Vagina (tissue), 2 donors: ENCODE results near the gene TBCC. TPM values are rescaled to one million over a fixed set of nuclear protein-coding genes. Genes with fewer than 3 reads are reported as not detected.

Experiments used
- DNase-seq, 2 donors: peaks; one replicate each; pipeline ENCODE4 v3.0.0-alpha.2; 2017; ENCODE audit errors: extremely low spot score in 2 of 2
- H3K27ac ChIP-seq: fragments of 200-600 bp; sonication (generic); one replicate; pipeline ENCODE4 v1.5.1; 2019
- H3K27me3 ChIP-seq: fragments of 200-600 bp; sonication (generic); one replicate; pipeline ENCODE4 v1.5.1; 2019
- H3K36me3 ChIP-seq, 2 donors: fragments of 200-600 bp; sonication (generic); one replicate each; pipeline ENCODE4 v1.5.1; 2017 to 2019
- H3K4me1 ChIP-seq: fragments of 200-600 bp; sonication (generic); one replicate; pipeline ENCODE4 v1.5.1; 2019
- H3K4me3 ChIP-seq, 2 donors: fragments of 200-600 bp; sonication (generic); 1 replicate in 1 of 2; 2 replicates in 1 of 2; pipeline ENCODE4 v1.5.1; 2016 to 2019
- H3K9me3 ChIP-seq: fragments of 200-600 bp; sonication (generic); one replicate; pipeline ENCODE4 v1.5.1; 2019
- POLR2A ChIP-seq, 2 donors: fragments of 450-650 bp; IDR thresholded peaks; one replicate each; pipeline ENCODE4 v1.6.1; 2017; ENCODE audit warnings: antibody characterized with exemption in 2 of 2, mild to moderate bottlenecking in 2 of 2, moderate library complexity in 2 of 2
- POLR2AphosphoS5 ChIP-seq, 2 donors: sonication (generic); formaldehyde crosslinking; IDR thresholded peaks; one replicate each; pipeline ENCODE4 v1.9.0; 2017; ENCODE audit warnings: antibody characterized with exemption in 2 of 2, mild to moderate bottlenecking in 2 of 2, low read depth in 1 of 2; ENCODE audit not compliant: insufficient read depth in 1 of 2
- intact Hi-C: fragments of 100-400 bp; cut with DNase I; formaldehyde crosslinking; loops from one replicate; pipeline ENCODE4 v1.15.1; 2023
- total RNA-seq: library from RNA; depleted of rRNA; stranded (reverse); fragments of >200 nt; gene quantifications from one replicate; pipeline ENCODE4 v1.2.3, GENCODE V29; 2016
- TF ChIP-seq, protein P1 (sequence below), 3 experiments: fragments of 450-650 bp in 2 of 3; fragments of 200-600 bp in 1 of 3; sonication (generic) in 1 of 3; IDR thresholded peaks; one replicate each; pipeline ENCODE4 v1.5.1; 2017 to 2019; ENCODE audit warnings: antibody characterized with exemption in 3 of 3, mild to moderate bottlenecking in 2 of 3, moderate library complexity in 2 of 3

Gene TBCC
- total RNA-seq, 1 donor from 2014 or later: 16.7 TPM

DNA sequence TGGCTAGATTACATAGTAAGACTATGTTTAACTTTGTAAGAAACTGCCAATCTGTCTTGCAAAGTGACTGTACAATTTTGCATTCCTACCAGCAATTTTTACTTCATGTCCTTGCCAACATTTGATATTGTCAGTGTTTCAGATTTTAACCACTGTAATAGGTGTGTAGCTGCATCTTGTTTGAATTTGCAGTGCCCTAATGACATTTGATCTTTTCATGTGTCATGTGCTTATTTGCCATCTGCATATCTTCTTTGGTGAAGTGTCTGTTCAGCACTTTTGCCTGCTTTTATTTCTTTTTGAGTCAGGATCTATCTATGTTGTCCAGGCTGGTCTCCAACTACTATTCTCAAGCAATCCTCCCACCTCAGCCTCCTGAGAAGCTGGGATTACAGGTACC, 21.1 kb downstream of the TBCC start:
- no peak overlapping the region for H3K4me3 ChIP-seq
- TF ChIP-seq POLR2AphosphoS5 (IDR thresholded peaks at IDR 0.05; ENCODE audit: insufficient read depth in 1 of 2, low read depth in 1 of 2): no peak
- TF ChIP-seq POLR2A (IDR thresholded peaks at IDR 0.05): no peak
- TF ChIP-seq, protein P1, sequence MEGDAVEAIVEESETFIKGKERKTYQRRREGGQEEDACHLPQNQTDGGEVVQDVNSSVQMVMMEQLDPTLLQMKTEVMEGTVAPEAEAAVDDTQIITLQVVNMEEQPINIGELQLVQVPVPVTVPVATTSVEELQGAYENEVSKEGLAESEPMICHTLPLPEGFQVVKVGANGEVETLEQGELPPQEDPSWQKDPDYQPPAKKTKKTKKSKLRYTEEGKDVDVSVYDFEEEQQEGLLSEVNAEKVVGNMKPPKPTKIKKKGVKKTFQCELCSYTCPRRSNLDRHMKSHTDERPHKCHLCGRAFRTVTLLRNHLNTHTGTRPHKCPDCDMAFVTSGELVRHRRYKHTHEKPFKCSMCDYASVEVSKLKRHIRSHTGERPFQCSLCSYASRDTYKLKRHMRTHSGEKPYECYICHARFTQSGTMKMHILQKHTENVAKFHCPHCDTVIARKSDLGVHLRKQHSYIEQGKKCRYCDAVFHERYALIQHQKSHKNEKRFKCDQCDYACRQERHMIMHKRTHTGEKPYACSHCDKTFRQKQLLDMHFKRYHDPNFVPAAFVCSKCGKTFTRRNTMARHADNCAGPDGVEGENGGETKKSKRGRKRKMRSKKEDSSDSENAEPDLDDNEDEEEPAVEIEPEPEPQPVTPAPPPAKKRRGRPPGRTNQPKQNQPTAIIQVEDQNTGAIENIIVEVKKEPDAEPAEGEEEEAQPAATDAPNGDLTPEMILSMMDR (IDR thresholded peaks at IDR 0.05): no peak
- intact Hi-C loops: loop anchor here (5.0 to 10.0 kb wide), 2 partner anchors 63 to 150 kb away; partner anchors contain the start of gene RPL7L1
- H3K27ac ChIP-seq: no peak overlapping the region
- H3K9me3 ChIP-seq: no peaks in the 10 kb centered on the region
- DNase-seq: no peak
- H3K4me1 ChIP-seq: peaks cover 17% of the 10 kb centered on the region
- H3K27me3 ChIP-seq: no peaks in the 10 kb centered on the region
- H3K36me3 ChIP-seq: no peaks in the 10 kb centered on the region

DNA sequence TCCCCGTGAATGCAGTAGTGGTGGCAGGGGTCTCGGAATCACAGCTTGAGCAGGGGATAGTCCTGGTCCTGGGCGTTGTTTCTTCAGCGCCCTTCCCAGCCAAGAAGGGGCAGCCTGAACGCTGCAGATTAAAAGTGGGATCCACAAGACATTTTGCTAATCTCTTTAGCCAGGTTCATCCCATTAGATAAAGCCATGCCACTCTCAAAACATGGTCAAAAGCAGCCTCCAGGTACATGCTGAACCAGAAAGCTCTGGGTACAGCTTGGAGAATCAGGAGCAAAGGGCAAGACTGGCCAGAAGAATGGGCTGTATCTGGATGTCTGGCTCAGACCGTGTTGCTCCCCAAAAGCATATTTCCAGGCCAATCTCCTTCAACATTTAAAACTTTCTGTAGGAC, 23.4 kb downstream of the TBCC start, which contains the start of gene PRPH2:
TSS of gene PRPH2 (minus strand) at position 101 of the 400 bp plus-strand sequence. CDS start 263 bp downstream, outside the sequence.
- H3K36me3 ChIP-seq: no peaks in the 10 kb centered on the region
- H3K27ac ChIP-seq: no peak within 1 kb of the TSS
- no peak for DNase-seq
- H3K27me3 ChIP-seq: no peaks in the 10 kb centered on the region
- intact Hi-C loops: loop anchor here (10.0 kb wide), 1 partner anchor 152 kb away; the partner anchor contains the start of gene RPL7L1
- no peak within 1 kb of the TSS for H3K4me3 ChIP-seq
- peaks cover 17% of the 10 kb centered on the region for H3K4me1 ChIP-seq
- H3K9me3 ChIP-seq: no peaks in the 10 kb centered on the region
- TF ChIP-seq, protein P1 (IDR thresholded peaks at IDR 0.05): no peak
- TF ChIP-seq POLR2A (IDR thresholded peaks at IDR 0.05) (no peak), POLR2AphosphoS5 (IDR thresholded peaks at IDR 0.05; ENCODE audit: insufficient read depth in 1 of 2, low read depth in 1 of 2) (no peak)

DNA sequence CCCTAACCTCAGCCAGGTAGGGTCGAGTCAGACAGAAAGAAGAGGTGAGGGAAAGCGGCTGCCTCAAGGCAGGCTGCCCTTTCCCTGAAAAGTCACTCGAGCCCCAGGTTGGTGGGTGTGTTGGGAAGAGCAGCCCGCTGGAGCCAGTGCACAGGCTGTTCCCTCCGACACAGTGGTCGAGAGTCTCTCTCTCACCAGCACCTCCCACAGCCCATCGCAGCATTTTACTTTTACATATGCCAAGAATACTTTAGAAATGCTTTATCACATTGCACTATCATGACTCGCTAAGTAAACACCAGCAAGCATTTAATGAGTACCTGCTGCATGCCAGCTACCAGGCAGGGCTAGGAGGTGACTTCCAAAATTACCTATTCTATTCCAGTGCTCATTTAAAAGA, 25.2 kb downstream of the TBCC start:
- Histone ChIP-seq H3K9me3 (no peaks in the 10 kb centered on the region), H3K4me1 (peaks cover 3% of the 10 kb centered on the region), H3K4me3 (no peak overlapping the region), H3K36me3 (no peaks in the 10 kb centered on the region), H3K27me3 (no peaks in the 10 kb centered on the region), H3K27ac (no peak overlapping the region)
- no peak for TF ChIP-seq POLR2AphosphoS5 (IDR thresholded peaks at IDR 0.05; ENCODE audit: insufficient read depth in 1 of 2, low read depth in 1 of 2)
- TF ChIP-seq, protein P1 (IDR thresholded peaks at IDR 0.05): no peak
- TF ChIP-seq POLR2A (IDR thresholded peaks at IDR 0.05): no peak
- intact Hi-C loops: loop anchor here (10.0 kb wide), 1 partner anchor 154 kb away; the partner anchor contains the start of gene RPL7L1
- no peak for DNase-seq

DNA sequence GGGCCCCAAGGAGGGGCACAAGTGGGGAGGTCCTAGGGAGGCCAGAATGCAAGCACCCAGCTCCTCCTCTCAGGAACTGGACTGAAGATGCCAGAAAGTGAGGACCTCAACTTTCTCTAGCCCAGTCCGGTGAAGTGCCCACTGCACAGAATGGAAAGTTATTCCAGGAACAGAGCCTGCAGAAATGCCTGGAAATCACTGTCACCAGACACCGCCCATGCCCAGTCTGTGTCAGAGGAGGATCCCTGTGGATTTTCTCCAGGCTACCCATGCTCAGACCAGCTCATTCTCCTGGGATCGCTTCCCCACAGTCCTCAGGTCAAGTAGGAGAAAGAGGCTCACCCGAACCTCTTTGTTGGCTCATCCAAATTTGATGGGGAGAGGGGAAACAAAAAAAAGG, 30.0 kb downstream of the TBCC start:
- Histone ChIP-seq H3K4me3 (no peak overlapping the region), H3K27me3 (no peaks in the 10 kb centered on the region), H3K36me3 (no peaks in the 10 kb centered on the region), H3K4me1 (no peaks in the 10 kb centered on the region), H3K27ac (no peak overlapping the region), H3K9me3 (no peaks in the 10 kb centered on the region)
- TF ChIP-seq POLR2AphosphoS5 (IDR thresholded peaks at IDR 0.05; ENCODE audit: insufficient read depth in 1 of 2, low read depth in 1 of 2) (no peak), POLR2A (IDR thresholded peaks at IDR 0.05) (no peak)
- TF ChIP-seq, protein P1 (IDR thresholded peaks at IDR 0.05): no peak
- intact Hi-C loops: no loop called here
- no peak for DNase-seq

DNA sequence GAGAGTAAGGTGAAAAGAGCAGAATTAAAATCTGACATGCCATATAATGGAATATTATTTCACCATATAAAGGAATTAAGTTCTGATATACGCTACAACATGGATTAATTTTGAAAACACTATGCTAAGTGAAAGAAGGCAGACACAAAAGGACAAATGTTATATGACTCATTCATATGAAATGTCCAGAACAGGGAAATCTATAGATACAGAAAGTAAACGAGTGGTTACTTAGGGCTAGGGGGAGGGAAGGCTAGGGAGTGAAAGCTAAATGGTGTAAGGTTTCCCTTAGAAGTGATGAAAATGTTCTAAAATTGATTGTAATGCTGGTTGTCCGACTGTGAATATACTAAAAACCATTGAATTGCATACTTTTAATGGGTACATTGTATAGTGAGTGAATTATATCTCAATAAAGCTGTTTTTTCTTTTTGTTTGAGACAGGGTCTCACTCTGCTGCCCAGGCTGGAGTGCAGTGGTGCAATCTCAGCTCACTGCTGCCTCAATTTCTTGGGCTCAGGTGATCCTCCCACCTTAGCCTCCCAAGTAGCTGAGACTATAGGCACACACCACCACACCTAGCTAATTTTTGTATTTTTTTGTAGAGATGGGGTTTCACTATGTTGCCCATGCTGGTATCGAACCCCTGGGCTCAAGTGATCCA, 31.7 kb downstream of the TBCC start:
- intact Hi-C loops: no loop called here
- no peak overlapping the region for H3K4me3 ChIP-seq
- H3K9me3 ChIP-seq: no peaks in the 10 kb centered on the region
- no peaks in the 10 kb centered on the region for H3K4me1 ChIP-seq
- H3K27me3 ChIP-seq: no peaks in the 10 kb centered on the region
- H3K27ac ChIP-seq: no peak overlapping the region
- H3K36me3 ChIP-seq: no peaks in the 10 kb centered on the region
- TF ChIP-seq, protein P1 (IDR thresholded peaks at IDR 0.05): no peak
- no peak for TF ChIP-seq POLR2A (IDR thresholded peaks at IDR 0.05)
- no peak for TF ChIP-seq POLR2AphosphoS5 (IDR thresholded peaks at IDR 0.05; ENCODE audit: insufficient read depth in 1 of 2, low read depth in 1 of 2)
- DNase-seq: no peak
